Activated T-helper 9 cell treated with anti-CD3 and anti-CD28 coated beads, Interleukin-2, amount 50 U/mL, for 16 hours (primary cell): ENCODE results near the gene CIAO3.
A peak's percentile ranks its signal among the peaks of the same experiment; 100 is the strongest.

Source experiments
- DNase-seq: peaks from one replicate; pipeline ENCODE4 v3.0.0-alpha.2; 2020; ENCODE audit warnings: low read depth

CIAO3 gene

DNA sequence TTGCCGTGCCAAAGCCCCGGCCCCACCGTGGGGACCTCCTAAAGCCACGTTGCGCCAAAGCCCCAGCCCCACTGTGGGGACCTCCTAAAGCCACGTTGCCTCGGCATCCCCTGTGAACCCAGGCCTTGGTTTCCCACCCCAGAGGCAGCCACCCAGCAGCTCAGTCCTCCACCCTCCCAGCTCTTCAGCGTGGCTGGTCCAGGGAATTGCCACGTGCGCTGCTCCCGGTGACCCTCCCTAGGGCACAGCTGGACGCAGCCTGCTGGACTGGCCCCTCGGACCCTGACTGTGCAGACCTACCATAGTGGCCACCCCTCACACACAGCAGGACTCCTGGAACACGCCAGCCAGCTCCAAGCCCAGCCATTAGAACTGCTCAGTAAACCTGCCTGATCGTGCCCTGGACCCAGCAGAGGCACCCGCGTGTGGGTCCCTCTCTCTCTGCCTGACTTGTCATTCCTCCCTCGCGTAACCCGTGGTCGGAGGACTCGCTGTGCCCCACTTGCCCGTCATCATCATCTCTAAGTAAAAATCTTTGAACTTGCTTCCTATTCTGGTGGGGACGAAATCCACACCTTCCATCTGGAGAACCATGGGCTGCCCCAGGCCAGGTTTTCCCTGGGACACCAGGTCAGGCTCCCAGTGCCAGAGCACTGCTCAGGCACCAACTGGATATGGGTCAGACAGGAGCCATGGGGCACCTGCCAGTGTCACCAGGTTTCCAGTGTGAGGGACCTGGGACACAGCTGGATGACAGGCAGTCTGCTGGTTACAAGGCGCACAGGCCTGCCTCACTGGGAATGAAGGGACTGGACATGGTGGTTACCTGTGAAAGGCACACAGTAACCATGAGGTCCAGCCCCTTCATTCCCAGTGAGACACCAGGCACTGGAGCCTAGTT lies 5.6 kb downstream of the CIAO3 start:
- no peak for DNase-seq

DNA sequence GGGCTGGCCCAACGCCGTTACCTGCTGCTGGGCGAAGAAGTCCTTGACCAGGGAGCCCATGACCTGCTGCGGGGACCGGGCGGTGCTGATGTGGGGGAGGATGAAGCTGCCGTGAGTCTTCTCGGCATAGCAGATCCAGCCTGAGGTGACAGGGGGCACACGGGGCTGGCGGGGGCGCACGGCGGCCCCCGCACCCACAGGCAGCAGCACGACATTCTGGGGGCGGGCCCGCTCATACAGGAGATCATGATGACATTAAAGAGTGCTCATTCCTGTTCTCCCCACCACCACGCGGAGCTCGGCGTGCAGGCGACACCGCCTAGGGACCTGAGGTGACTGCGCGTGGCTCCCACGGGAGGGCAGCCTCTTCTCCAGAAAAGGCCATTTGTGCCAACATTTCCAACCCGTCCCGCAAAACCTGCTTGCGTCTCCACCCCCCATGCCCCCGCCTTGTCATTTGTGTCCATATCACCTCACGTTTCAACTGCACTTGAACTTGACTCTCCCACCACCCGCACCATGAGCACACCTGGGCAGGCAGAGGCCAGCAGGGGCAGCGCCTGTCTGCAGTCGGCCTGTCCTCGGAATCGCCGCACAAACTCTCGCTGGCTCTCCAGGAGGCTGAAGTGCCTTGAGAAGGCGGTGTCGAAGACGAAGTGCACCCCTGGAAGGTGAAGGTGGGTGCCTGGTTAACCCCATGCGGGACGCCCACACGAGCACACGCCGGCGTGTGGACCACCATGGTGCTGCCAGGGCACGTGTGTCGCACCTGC lies 6.4 kb downstream of the CIAO3 start:
- DNase-seq: no peak

GRCh38 chr16:733382-734207 lies 7.2 kb downstream of the CIAO3 start:
- no peak for DNase-seq

GRCh38 chr16:732936-733335 lies 7.9 kb downstream of the CIAO3 start:
- DNase-seq: no peak

GRCh38 chr16:732332-732731 lies 8.5 kb downstream of the CIAO3 start:
- DNase-seq: no peak

DNA sequence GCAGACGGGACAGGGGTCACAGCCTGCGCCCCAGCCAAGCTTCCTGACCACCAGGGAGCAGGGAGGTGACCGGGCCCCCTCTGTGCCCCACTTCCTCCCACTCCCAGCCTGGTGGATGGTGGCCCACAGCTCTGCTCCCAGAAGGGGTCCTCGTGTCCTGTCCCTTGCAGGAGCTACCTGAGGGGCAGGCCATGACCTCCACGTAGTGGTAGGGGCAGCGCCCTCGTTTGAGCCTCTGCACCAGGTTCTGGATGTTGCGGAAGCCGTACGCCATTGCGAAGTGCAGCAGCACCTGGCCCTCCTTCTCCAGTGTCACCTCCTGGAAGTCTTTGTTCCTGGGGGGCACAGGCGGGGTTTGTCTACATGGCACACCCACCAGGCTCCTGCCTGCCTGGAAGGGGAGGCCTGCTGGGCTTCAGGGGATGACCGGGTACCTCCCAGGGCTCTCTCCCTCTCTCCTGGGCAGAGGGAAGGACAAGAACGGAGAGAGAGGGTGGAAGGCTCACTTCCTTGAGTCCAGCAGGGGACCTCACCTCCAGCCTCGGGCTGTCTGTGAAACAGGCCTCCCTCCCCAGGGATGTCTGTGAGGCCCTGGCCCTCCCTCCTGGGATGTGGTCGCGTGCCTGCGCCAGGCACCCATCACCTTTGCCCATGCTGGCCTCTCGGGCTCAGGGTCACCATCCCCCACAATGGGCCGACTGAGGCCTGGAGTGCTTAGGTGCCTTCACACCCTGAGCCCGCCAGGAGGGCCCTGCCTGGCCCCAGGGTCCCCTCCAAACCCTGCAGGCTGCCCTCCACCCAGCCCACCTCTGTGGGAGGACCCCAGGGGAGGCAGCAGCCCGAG lies 9.9 kb downstream of the CIAO3 start:
- DNase-seq: no peak

DNA sequence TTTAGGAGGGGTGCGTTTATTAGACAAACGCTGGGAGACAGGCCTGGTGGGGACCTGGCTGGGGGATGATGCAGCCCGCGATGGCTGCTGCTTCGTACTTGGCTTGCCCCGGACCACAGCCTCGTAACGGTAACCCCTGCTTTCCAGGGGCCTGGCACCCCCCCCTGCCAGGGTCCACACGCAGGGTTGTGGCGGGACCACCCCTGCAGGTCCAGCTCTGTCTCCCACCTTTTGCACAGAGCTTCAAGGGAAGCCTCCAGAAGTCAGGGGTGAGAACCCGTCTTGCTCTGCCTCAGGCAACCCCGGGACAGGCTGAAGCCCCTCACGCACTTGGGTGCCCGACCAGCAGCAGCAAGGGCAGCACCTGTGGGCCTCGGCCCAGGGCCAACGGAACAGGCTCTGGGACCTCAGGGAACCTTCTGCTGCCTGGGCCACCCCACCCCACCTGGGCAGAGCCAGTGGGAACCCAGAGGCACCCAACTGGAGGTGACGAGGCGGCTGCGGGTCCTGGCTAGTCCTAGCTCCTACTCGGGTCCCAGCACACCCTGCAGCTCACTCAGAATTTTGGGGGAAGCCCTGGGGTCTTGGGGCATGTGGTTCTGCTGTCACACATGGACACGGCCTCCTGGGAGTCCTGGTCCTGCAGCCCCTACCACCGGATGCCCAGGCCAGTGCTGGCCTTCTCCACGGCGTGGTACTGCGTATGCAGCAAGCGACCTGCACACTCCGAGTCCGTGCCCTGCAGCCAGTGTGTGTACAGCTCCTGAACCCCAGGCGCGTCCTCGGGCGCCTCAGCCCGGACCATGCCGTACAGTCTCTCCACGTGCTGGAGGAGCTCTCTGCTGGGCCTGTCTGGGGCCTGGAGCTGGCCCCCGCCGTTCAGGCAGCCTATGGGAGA lies 10.8 kb downstream of the CIAO3 start:
- no peak for DNase-seq

- DNase-seq: no peak
These were observed 11.7 kb downstream of the CIAO3 start for GRCh38 chr16:728890-729744.

DNA sequence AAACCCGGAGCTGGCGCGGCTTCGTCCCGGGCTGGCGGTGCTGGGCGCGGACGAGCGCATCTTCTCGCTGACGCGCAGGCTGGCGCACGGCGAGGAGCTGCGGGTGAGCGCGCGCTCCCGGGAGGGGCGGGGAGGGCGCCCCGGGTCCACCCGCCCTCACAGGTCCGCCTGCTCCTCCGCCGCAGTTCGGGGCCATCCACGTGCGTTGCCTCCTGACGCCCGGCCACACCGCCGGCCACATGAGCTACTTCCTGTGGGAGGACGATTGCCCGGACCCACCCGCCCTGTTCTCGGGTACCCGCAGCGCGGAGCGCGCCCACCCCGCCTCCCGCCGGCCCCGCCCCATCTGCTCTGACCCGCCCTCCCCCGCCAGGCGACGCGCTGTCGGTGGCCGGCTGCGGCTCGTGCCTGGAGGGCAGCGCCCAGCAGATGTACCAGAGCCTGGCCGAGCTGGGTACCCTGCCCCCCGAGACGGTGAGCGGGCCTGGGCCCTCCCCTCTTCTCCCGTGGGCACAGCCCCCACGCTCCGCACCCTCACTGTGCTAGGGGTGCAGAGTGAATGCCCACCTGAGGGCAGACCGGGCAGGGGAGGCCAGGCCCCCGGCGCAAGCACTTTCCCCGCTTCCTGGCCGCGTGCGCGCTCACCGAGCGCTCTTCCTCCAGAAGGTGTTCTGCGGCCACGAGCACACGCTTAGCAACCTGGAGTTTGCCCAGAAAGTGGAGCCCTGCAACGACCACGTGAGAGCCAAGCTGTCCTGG lies 12.5 kb downstream of the CIAO3 start:
- peak; percentile 40 for DNase-seq

- no peak for DNase-seq
These were observed 13.4 kb downstream of the CIAO3 start for GRCh38 chr16:727291-727977.

DNA sequence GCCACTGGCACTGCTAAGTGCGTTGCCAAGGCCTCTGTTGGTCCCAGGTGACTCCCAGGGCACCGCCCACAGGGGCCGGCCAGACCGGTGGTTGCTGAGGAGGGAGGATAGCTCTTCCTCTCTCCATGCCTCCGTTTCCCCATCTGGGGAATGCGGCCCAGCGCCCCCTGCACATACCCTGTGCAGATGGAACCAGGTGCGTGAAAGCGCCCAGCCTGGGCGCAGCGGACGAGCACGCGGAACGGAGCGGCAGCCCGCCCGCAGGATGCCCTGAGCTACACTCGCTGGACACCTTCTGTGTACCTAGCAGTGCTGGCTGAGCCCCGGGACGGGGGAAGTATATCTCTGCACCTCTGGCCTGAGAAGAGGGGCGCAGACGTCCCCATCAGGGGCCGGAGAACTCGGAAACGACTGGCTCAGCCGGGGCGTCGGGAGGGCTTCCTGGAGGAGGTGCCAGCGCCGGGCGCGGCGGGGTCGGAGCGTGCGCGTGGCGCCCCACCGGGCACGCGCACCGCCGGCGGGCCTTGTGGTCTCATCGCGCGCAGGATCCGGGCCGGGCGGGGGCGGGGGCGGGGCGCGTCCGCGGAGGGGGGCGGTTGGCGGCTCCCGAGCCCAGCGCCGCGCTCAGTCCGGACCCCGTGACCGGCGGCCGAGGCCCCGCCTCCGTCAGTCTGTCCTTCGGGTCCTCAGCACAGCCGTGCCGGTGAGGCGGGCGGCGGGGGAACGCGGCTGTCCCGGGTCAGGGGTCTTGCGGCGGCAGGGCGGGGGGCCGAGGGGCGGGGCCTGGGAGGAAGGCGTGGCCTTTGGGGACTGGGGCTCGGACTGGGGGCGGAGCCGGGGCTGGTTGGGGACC lies 14.1 kb downstream of the CIAO3 start, which contains the start of the genes CCDC78 and HAGHL:
CCDC78 (minus strand) TSS at position 6 of the 853 bp plus-strand sequence. CDS start 76 bp downstream, outside the sequence.
HAGHL (plus strand) TSS at position 669 of the 853 bp plus-strand sequence. CDS start 404 bp downstream, outside the sequence.
- peak; percentile 33 for DNase-seq

- DNase-seq: no peak
These were observed 14.7 kb downstream of the CIAO3 start for GRCh38 chr16:726188-726437.

DNA sequence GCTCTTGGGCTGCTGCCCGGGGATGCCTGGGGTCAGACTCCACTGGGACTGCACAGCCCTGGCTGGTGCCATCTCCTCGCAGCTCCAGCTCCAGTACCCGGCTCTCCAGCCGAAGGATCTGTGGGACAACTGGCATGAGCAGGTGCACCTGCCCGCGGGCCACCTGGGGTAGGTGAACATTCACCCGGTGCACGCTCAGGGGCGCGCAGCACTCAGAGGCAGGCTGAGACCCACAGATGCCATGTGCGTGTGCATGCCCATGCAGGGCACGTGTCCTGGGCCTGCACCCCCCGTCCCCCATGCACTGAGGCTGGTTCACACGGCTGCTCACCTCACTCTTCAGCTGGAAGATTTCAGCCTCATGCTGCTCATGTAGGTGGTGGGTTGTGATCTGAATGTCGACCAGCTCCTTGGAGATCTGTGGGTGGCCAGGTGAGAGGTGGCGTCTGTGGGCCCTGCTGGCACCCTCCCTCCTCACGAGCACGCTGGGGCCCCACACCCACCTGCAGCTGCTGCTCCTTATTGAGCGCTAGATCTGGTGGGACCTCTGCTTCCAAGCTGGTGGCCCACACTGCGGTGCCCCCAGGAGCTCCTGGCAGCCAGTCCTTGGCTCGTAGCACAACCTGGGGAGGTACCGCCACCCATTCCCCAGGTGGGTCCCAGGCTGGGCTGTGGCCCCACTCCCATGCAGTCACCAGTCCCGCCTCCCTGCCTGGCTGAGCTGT lies 15.2 kb downstream of the CIAO3 start:
- no peak for DNase-seq

DNA sequence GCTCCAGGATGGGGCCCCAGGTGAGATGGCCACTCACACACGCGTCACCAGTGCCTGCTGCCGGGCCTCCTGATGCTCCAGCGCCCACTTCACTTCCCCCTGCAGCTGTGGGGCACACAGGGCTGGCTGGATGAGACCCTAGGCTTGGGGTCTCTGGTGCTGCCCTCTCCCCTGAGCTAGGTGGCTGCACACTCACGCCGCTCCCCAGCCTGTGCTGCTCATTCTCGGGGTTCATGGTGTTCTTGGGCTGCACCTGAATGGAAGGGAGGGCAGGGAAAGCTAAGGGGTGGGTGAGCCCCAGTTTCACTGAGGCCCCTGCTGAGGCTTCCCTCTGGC lies 15.8 kb downstream of the CIAO3 start:
- DNase-seq: no peak

DNA sequence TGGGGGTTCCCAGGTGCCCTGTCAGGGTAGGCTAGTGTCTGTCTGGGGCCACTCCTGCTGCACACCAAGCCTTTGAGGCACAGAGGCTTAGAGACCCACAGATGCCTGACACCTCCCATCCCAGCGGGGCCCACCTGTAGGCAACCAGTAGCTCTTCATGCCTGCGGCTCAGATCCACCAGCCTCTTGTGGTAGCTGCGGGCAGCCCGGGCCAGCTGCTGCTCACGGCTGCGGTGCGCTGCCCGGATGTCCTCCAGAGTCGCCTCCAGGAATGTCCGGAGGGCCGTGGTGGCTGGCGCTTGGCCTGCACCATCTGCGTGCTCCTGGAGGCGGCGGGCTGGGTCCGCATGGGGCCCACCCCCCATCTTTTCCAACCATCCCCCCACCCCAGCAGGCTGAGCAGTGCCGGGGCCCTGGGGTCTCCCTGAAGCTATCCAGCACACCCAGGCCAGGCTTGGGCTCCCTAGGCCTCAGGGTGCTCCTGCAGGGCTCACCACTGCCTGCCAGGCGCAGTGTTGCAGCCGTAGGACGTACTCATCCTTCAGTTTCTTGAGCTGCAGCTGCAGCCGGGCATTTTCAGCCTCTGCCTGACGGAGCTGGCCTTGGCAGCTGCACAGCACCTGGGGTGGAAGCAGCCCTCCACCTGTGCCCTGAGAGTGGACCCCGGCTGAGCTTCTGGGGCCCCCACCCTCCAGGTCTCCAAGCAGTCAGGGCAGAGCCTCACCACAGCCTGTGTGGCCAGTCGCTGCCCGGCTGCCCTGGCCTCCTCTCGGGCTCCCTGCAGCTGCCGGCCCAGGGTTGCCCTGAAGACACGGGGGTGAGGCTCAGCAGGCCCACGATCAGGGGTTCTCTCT lies 16.4 kb downstream of the CIAO3 start:
- DNase-seq: no peak

GRCh38 chr16:723695-724094 lies 17.1 kb downstream of the CIAO3 start:
- DNase-seq: no peak
